Hematopoietic multipotent progenitor cell treated with erythropoietin and hydrocortisone succinate and interleukin-3 and kit ligand, for 6 days (in vitro differentiated cells): ENCODE results near the gene ARRB2.
"Not testable (repeated sequence)": the region's sequence is repeated elsewhere in the genome, so short reads cannot be mapped to it uniquely, and the experiment has no call there.

Experiments
- DNase-seq: peaks from one replicate; pipeline ENCODE4 v3.0.0-alpha.2; 2015

Gene ARRB2

GRCh38 chr17:4703330-4703691 is 7.1 kb upstream of the ARRB2 start:
- no peak for DNase-seq

- DNase-seq = not testable (repeated sequence)
Observed at GRCh38 chr17:4704574-4704907, 5.9 kb upstream of the ARRB2 start.

- DNase-seq = no peak
Observed at GRCh38 chr17:4704991-4705390, 5.4 kb upstream of the ARRB2 start.

GRCh38 chr17:4706121-4706520 is 4.3 kb upstream of the ARRB2 start:
- no peak for DNase-seq

GRCh38 chr17:4708436-4708835 is 2.0 kb upstream of the ARRB2 start:
- peak; percentile 78 for DNase-seq

- DNase-seq = peak; percentile 49
Observed at GRCh38 chr17:4710693-4711634, 532 bp downstream of the ARRB2 start.

GRCh38 chr17:4711661-4712181 is 1.3 kb downstream of the ARRB2 start:
- DNase-seq = peak; percentile 72

- DNase-seq = no peak
Observed at GRCh38 chr17:4712526-4712925, 2.1 kb downstream of the ARRB2 start.

GRCh38 chr17:4714340-4715062 is 4.1 kb downstream of the ARRB2 start:
- not testable (repeated sequence) for DNase-seq

GRCh38 chr17:4715063-4715744 is 4.8 kb downstream of the ARRB2 start:
- peak; percentile 61 for DNase-seq

- no peak for DNase-seq
Observed at GRCh38 chr17:4716081-4716480, 5.6 kb downstream of the ARRB2 start.

GRCh38 chr17:4717791-4718190 is 7.4 kb downstream of the ARRB2 start:
- DNase-seq = no peak

GRCh38 chr17:4718276-4718675 is 7.8 kb downstream of the ARRB2 start:
- no peak for DNase-seq

GRCh38 chr17:4719146-4719545 is 8.7 kb downstream of the ARRB2 start:
- DNase-seq = no peak

- peak; percentile 10 for DNase-seq
Observed at GRCh38 chr17:4719684-4720221, 9.3 kb downstream of the ARRB2 start.

- no peak for DNase-seq
Observed at GRCh38 chr17:4720787-4721186, 10.4 kb downstream of the ARRB2 start.

GRCh38 chr17:4721203-4722135 is 11.0 kb downstream of the ARRB2 start:
- DNase-seq = peak; percentile 88

- DNase-seq = no peak
Observed at GRCh38 chr17:4722678-4723240, 12.3 kb downstream of the ARRB2 start.

GRCh38 chr17:4724650-4725049 is 14.2 kb downstream of the ARRB2 start:
- DNase-seq = peak; percentile 54

GRCh38 chr17:4725646-4726310 is 15.3 kb downstream of the ARRB2 start:
- DNase-seq = no peak

GRCh38 chr17:4728124-4728523 is 17.7 kb downstream of the ARRB2 start:
- DNase-seq = no peak
